GM20000 (cell line): ENCODE results near the gene GPC3.

Experiments used
- DNase-seq: peaks from one replicate; pipeline ENCODE4 v3.0.0; 2012; ENCODE audit warnings: low spot score
- CTCF ChIP-seq: IDR thresholded peaks from 2 replicates; pipeline ENCODE4 v1.5.1; 2012; ENCODE audit warnings: mild to moderate bottlenecking, control low read depth; ENCODE audit errors: extremely low read depth, missing control alignments

Gene GPC3

GRCh38 chrX:133676344-133677122, 308.9 kb downstream of the GPC3 start:
- TF ChIP-seq CTCF, result no peak
- no peak for DNase-seq

- no peak for DNase-seq
- TF ChIP-seq CTCF, result no peak
Observed at GRCh38 chrX:133674726-133675470, 310.5 kb downstream of the GPC3 start.

GRCh38 chrX:133670383-133670782, 315.0 kb downstream of the GPC3 start:
- peak; percentile 39 for TF ChIP-seq CTCF
- peak; percentile 4 for DNase-seq

- DNase-seq, result no peak
- TF ChIP-seq CTCF, result no peak
Observed at GRCh38 chrX:133669214-133669613, 316.2 kb downstream of the GPC3 start.

- DNase-seq, result no peak
Observed at GRCh38 chrX:133668225-133668931, 317.0 kb downstream of the GPC3 start.

GRCh38 chrX:133666256-133666655, 319.1 kb downstream of the GPC3 start:
- DNase-seq, result no peak
- TF ChIP-seq CTCF, result no peak

More at GRCh38 chrX:133668225-133668931, 317.0 kb downstream of the GPC3 start:
- no peak for TF ChIP-seq CTCF
